Caki2 (cell line): ENCODE results near the gene NOS3. TPM values are rescaled to one million over a fixed set of nuclear protein-coding genes. Genes with fewer than 3 reads are reported as not detected.
"Not testable (repeated sequence)": the region's sequence is repeated elsewhere in the genome, so short reads cannot be mapped to it uniquely, and the experiment has no call there.

Experiments used
- DNase-seq: peaks from one replicate; pipeline ENCODE4 v3.0.0-alpha.2; 2015; ENCODE audit warnings: low read depth
- in situ Hi-C: cut with HindIII; loops from 2 replicates; pipeline ENCODE4 v1.10.0; 2016; ENCODE audit warnings: low sequenced_read_pairs, low pct_unique_long_range_greater_than_20kb, mixed read lengths
- total RNA-seq: library from RNA; depleted of rRNA; stranded (reverse); fragments of >200 nt; shearing (Covaris generic); gene quantifications from 2 replicates; pipeline ENCODE4 v1.2.3, GENCODE V29; 2014; ENCODE audit warnings: low replicate concordance

Gene NOS3
- total RNA-seq, 1 experiment from 2014 or later: 12.0 TPM

DNA sequence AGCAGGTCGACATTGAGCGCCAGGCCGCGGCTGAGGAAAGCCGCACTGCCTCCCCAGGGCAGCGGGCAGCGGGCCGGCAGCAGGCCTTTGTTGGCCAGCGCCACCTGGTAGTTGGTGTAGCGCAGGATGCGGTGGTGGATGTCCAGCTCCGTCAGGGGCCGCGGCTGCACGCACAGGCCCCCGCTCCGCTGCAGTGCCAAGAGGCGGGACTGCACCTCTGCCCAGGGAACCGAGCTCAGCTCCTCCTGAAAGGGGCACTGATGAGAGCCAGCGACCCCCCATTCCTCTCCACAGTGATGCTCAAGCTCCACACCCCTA lies 28.3 kb downstream of the NOS3 start:
- in situ Hi-C loops: no loop called here

DNA sequence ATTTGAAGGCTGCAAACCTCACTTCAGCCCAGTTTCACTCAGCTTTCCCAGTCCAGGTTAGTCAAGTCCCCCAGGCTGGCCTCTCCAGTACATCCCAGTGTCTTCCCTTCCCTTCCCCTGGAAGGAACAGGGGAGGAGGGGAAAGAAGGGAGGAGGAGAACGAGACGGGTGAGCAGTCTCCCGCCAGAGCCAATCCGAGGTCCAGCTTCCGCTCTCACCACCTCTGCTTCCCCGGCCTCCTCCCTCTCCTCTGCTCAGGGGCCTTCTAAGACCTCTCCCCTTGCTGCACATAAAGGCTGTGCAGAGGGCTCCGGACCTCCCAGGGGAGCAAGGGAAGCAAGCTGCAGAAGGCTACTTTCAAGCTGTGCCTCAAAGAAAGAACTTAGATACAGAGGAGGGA lies 29.4 kb downstream of the NOS3 start:
- DNase-seq: no peak
- in situ Hi-C loops: no loop called here

More for the DNA sequence above, 28.3 kb downstream of the NOS3 start:
- DNase-seq: no peak

- in situ Hi-C loops: no loop called here
- DNase-seq: no peak
Measured at GRCh38 chr7:151023232-151023631, 32.4 kb downstream of the NOS3 start.

GRCh38 chr7:151024435-151025056 lies 33.7 kb downstream of the NOS3 start, which contains the start of gene ATG9B:
TSS of gene ATG9B (minus strand) at chr7:151024494. CDS start at chr7:151024423, 71 bp downstream.
- in situ Hi-C loops: no loop called here
- DNase-seq: peak; percentile 62

DNA sequence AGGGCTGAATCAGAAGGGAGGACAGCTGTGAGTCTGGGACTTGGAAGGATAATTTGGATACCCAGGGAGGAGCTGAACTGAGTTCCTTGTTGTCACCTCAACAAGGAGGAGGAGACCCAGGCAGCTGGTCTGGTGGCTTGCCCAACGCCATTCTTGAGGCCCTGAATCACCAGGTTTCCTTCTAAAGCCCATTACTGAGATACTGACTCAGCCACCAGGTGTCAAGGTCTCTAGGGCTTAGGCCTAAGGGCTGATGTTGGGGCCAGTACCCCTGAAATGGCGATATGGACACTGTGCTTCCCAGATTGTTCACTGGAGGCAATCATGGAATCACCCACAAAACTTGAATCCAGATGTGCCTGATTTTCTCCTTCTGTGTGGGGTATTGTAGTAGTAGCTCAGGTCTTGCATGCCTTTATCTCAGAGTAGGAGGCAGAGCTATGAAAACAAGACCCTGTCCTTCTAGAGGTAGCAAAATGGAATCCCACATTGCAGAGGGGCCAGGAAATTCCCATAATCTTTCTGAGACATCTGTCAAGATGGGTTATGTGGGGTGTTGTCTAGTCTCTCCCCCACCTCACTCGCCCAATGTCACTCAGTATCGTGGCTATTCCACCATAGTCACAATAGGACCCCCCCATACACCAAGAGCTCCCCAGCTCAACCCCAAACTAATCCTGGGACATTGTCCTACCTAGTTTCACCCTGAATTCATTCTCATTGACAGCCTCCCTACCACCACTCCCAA lies 35.3 kb downstream of the NOS3 start:
- in situ Hi-C loops: no loop called here
- DNase-seq: no peak

DNA sequence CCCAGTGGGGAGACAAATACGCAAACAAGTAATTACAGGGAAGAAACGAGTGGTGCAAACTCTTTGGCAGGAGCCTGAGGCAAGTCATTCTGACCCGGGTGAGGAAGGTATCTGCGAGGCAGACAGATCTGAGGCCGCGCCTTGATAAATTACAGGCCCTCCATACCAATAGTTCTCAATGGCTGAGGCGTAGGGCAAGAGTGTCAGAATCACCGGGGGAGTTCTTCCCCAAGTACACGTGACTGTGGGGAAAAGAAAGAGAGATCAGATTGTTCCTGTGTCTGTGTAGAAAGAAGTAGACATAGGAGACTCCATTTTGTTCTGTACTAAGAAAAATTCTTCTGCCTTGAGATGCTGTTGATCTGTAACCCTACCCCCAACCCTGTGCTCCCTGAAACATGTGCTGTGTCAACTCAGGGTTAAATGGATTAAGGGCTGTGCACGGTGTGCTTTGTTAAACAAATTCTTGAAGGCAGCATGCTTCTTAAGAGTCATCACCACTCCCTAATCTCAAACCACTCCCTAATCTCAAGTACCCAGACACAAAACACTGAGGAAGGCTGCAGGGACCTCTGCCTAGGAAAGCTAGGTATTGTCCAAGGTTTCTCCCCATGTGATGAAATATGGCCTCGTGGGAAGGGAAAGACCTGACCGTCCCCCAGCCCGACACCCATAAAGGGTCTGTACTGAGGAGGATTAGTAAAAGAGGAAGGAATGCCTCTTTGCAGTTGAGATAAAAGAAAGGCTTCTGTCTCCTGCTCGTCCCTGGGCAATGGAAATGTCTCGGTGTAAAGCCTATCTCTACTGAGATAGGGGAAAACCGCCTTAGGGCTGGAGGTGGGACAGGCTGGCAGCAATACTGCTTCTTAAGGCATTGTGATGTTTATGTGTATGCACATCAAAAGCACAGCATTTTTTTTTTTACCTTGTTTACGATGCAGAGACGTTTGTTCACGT lies 36.2 kb downstream of the NOS3 start:
- DNase-seq, in situ Hi-C loops: not testable (repeated sequence)

GRCh38 chr7:151027728-151028130 lies 36.9 kb downstream of the NOS3 start:
- in situ Hi-C loops, DNase-seq: not testable (repeated sequence)

DNA sequence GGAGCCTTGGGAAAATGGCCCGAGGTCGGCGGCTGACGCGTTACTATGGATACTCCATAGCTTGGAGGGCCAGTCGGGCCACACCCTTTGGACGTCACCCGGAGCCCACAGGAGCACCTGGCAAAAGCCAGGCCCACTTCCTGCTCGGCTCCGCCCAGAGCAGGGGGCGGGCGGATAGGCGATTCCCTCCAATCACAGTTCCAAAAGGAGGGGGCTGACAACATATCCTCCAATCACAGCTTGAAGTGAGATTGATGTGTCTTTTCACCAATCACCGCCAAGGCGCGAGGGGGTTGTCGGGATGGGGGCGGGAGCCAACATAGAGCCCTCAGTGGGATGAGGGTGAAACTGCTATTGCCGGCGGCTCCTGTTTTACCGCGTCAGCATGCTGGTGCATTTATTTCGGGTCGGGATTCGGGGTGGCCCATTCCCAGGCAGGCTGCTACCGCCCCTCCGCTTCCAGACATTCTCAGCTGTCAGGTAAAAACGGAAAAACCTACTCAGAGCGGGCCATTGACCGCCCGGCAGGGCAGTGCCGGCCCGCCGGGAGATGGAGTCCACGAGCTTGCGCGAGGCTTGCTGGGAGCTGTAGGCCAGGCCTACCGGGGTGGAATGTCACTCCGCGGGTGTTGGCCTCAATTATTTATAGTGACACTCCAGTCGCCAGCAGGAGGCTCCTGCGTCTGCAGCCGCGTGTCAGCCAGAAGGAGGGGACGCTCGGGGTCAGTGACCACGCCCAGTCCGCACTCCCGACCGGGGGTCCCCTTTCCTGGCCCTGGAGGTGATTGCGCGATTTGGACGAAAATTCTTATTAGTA lies 37.5 kb downstream of the NOS3 start, which contains the start of gene ABCB8:
Gene ABCB8, plus strand, starts transcription at position 320 of the 817 bp plus-strand sequence. Its CDS starts 66 bp downstream, at position 386.
- peak; percentile 100 for DNase-seq
- in situ Hi-C loops: no loop called here

- no peak for DNase-seq
- in situ Hi-C loops: no loop called here
Measured at GRCh38 chr7:151028948-151029501, 38.2 kb downstream of the NOS3 start.

DNA sequence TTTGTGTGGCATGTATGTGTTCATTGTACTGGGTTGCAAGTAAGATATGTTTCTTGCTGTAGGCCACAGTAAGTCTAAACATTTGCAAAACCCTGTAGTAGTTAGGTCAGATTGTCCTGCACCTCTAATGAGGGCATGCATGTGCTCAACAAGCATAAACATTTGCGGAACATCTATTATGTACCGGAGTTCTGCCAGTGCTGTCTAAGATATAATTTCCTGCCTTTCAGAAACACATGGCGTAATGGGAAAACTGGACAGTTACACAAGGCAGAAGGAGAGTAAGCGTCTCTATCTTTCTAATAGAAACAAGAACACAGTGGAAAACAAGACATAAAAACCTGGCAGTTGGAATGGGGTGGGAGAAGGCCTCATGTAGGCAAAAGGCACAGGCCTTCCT lies 40.2 kb downstream of the NOS3 start:
- no peak for DNase-seq
- in situ Hi-C loops: no loop called here

DNA sequence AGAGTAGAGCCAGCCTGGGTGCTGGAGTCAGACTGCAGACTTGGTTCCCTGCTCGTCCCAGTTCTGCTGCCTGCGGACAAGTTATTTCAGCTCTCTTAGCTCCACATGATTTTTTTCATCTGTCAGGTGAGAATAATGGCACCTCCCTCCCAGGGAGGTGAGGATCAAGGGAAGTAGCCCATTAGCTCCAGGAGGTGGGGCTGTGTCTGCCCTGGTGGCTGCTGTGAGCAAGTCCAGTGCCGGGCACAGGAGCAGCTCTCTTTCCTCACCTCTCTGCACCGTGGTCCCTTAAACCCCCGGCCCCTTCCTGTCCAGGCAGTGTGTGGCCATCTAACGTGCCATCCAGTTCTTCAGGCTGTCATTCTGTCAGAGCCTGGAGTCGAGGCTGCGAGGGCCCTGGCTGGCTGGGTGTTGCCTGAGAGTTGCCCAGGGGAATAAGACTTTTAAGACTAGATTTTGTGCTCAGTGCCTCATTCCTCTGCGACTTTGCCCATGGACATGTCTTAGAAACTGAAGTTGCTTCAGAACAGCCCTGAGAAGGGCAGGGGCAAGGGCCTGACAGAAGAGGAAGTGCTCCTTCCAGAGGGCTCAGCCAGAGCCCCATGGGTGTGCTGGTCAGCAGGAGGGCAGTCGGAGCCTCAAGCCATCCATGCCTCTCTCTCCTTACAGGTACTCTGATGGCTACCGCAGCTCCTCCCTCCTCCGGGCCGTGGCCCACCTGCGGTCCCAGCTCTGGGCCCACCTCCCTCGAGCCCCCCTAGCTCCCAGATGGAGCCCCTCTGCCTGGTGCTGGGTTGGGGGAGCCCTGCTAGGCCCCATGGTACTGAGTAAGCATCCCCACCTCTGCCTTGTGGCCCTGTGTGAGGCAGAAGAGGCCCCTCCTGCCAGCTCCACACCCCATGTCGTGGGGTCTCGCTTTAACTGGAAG lies 42.4 kb downstream of the NOS3 start:
- peak; percentile 20 for DNase-seq
- in situ Hi-C loops: no loop called here

GRCh38 chr7:151033864-151034249 lies 43.0 kb downstream of the NOS3 start:
- in situ Hi-C loops: no loop called here
- DNase-seq: no peak

- in situ Hi-C loops: no loop called here
- no peak for DNase-seq
Measured at GRCh38 chr7:151034312-151035025, 43.7 kb downstream of the NOS3 start.

DNA sequence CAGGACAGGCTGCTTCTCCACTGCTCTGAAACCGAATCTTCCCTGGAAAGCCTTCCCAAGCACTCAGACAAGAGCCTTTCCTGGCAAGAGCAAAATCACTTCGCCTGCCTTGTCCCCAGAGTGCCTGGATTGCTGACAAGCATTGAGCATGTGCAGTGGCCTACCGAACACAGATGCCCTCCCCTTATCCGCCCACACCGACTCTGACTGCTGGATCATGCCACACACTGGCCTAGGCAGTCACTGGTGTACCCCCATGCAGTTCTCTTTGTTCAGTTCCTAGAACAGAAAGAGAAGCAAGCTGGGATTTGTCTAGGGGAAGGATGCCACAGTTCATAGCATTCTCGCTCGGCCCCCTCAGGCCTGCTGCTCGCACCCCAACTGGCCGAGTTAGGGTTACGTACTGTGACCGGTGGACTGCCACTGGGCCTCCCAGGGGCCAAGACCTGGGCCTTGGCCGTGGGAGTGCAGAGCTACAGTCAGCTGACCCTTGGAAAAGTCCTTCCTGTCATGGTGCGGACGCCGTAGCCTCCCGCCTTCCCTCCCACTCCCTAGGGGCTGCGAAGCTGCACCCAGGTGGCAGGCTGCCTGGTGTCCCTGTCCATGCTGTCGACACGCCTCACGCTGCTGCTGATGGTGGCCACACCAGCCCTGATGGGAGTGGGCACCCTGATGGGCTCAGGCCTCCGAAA lies 44.4 kb downstream of the NOS3 start:
- no peak for DNase-seq
- in situ Hi-C loops: no loop called here

- DNase-seq: no peak
- in situ Hi-C loops: no loop called here
Measured at GRCh38 chr7:151035902-151036301, 45.1 kb downstream of the NOS3 start.
